ENCODE results near the gene B3GNT7. TPM values are rescaled to one million over a fixed set of nuclear protein-coding genes. Genes with fewer than 3 reads are reported as not detected.

B3GNT7 gene
- total RNA-seq, 1 donor, result 2.7 TPM

DNA sequence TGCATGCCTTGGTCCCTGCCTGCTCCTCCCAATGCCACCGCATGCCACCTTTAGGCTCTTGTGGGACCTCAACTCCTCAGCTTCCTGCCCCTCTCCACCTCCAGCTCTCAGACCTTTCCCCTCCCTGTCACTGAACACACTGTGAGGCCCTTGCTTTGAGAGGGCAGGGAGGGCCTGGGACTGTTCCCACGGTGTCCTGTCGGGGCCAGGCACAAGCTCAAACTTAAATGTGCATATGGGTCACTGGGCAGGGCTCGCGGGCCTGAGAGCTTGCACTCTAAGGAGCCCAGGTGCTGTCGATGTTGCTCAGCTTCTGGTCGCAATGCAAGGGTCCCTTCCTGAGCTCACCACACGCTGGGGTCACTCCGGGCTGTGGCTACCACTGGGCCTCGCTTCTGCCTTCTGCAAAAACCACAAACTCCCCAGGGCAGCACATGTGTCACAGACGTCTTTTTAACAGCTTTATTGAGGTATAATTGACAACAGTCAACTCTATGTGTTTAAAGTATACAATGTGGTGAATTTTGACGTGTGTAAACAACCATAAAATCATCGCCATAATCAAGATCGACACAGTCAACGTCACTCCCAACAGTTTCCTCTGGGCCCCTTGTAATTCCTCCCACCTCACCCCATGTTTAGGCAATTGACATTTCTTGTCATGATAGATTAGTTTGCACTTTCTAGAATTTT, 11.9 kb upstream of the B3GNT7 start:
- DNase-seq (ENCODE audit: low read depth in 2 of 3, low spot score in 2 of 3), result no peak

DNA sequence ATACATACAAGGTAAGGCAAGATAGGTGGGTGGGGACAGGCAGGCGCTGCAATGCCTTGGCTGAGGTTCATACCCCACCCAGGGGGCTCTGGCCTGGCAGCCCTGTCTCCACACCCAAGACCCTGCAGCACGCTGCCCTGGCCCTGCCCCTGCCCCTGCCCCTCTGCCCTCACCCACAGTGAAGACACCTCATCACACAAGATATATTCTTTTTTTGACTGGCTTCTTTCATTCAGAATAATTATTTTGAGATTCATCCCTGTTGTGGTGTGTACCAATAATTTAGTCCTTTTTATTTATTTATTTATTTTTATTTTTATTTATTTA, 11.4 kb upstream of the B3GNT7 start:
- no peak for DNase-seq (ENCODE audit: low read depth in 2 of 3, low spot score in 2 of 3)

DNA sequence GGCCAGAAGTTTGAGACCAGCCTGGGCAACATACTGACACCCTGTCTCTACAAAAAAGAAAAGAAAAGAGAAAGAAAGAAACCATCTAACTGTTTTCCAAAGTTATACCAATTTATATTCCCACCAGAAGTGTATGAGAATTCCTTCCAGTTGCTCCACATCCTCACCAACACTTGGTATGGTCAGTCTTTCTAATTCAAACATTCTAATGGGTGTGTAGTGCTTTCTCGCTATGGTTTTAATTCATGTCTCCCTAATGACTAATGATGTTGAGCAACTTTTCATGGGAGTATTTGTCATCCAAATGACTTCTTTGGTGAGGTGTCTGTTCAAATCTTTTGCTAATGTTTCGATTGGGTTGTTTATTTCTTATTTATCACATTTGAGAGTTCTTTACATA, 10.5 kb upstream of the B3GNT7 start:
- DNase-seq (ENCODE audit: low read depth in 2 of 3, low spot score in 2 of 3), result no peak

DNA sequence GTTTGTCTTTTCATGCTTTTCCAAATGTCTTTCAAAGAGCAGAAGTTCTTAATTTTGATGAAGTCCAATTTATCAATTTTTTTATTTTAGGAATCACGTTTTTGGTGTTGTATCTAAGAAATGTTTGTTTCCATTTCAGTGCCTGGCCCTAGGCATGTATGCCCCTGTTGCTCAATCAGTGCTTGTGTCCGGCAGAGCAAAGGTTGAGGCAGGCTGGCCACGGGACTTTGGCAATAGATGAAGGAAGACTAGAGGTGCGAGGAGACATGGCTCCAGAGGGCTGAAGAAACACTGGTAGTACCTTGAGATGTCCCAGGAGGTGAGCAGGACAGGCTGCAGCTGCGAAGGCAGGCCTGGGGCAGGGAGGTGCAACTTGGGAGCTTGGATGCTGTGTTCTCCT, 10.1 kb upstream of the B3GNT7 start:
- no peak for DNase-seq (ENCODE audit: low read depth in 2 of 3, low spot score in 2 of 3)

DNA sequence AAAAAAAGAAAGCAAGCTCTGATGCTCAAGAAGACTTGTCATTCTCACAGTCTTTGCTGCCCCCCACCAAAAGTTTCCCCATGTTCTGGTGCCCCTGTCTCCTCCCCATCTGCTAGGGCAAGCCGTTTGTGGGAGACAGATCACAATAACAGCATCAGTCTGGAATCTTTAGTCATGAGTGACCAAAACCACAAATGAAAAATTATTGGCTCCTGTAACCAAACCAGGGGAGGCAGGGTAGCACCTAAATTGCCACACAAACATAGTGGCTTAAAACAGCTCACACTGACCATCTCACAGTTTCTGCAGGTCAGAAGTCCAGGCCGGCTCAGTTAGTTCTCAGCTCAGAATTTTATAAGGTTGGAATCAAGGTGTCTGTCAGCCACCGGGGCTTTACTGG, 9.1 kb upstream of the B3GNT7 start:
- DNase-seq (ENCODE audit: low read depth in 2 of 3, low spot score in 2 of 3), result no peak

DNA sequence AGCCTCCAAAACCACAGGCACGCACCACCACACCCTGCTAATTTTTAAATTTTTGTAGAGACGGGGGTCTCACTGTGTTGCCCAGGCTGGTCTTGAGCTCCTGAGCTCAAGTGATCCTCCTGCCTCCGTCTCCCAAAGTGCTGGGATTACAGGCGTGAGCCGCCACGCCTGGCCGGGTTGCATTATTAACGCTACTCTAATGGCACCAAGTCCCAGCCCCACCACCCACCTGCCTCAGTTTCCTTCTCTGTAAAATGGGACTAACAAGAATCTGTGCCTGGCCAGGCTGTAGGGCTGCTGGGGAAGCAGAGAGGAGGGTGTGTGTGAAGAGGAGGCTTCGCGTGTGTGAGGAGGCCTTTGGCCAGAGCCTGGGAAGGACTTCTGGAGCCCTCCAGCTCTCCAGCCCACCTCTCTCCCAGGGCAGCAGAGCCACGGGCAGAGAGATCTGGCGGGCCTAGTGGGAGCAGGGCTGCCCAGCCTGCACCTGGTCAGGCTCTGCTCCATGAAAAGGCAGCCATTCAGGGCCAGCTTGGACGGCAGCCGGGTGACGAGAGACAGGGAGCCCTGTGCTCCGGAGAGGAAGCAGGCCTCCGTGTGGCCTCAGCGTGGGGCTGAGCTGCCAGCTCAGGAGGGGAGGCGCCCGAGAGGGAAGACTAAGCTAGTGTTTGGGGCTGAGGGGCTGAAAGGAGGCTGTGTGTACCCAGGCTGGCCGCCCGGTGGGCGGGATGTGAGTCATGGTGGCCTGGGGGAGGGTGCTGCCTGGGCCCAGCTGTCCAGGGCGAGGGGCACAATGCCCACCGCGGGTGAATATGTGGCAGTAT, 7.4 kb upstream of the B3GNT7 start:
- DNase-seq (ENCODE audit: low read depth in 2 of 3, low spot score in 2 of 3), result peak in 2 of 3 donors; percentile 73 to 81

DNA sequence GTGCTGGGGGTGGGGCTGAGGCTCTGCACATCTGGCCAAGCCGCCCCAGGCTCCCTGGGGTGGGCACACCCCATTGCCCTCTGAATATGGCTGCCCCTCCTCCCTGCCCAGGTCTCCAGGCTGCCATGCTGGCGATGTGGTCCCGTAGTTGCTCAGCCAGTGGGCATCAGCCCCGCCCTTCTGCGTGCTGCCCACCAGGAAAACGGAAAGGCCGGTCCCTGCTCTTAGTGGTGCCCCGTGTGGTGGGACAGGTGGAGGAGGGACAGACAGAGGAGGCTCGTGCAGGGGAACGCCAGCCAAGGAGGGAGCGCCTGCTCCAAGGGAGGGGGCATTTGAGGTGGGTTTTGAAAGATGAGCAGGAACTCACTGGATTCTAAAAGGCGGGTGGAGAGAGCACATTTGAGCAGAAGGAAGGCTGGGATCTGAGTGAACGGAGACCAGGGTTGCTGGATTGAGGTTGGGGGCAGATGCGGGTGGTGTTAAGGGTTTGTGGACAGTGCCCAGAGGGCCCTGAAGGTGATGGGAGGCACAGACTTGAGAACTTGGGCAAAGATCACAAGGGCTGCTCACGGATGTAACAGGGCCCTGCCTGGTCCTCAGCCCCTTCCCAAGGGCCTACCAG, 6.7 kb upstream of the B3GNT7 start:
- DNase-seq (ENCODE audit: low read depth in 2 of 3, low spot score in 2 of 3), result no peak

DNA sequence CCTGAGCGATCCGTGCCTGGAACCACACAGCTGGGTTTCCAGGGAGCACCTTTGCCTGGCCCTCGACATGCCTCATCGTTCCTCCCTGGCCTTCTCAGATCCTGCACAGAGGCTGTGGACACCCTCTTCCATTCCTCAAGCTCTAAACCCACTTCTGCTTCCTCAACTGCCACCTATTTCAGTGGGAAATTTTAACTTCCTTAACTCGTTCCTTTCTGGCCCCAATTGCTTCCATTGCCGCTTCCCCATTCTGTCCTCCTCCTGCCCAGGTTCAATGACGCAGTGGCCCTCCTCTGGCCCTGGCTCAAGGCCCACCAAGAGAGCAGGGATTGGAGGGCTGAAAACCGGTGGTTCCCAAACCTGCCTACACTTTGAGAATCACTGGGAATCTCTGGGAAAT, 4.8 kb upstream of the B3GNT7 start:
- no peak for DNase-seq (ENCODE audit: low read depth in 2 of 3, low spot score in 2 of 3)

DNA sequence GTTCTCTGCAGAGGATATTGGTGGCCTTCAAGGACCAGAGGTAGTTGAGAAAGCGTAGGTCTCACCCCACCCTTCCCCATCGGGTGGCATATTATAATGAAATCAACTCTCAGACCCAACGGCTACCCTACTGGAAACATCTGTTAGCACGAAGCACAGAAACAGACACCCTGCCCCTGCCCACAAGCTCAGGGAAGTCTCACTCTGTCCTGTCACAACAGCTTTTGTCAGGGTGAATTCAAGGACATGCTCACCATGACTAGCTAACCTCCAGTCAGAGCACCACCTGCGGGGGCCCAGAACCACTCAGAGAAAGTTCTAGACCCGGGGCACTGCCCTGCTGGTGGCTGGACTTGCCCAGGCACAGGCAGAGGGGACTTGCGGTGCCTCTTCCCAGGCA, 3.5 kb upstream of the B3GNT7 start:
- DNase-seq (ENCODE audit: low read depth in 2 of 3, low spot score in 2 of 3), result peak in 1 of 3 donors; percentile 71

DNA sequence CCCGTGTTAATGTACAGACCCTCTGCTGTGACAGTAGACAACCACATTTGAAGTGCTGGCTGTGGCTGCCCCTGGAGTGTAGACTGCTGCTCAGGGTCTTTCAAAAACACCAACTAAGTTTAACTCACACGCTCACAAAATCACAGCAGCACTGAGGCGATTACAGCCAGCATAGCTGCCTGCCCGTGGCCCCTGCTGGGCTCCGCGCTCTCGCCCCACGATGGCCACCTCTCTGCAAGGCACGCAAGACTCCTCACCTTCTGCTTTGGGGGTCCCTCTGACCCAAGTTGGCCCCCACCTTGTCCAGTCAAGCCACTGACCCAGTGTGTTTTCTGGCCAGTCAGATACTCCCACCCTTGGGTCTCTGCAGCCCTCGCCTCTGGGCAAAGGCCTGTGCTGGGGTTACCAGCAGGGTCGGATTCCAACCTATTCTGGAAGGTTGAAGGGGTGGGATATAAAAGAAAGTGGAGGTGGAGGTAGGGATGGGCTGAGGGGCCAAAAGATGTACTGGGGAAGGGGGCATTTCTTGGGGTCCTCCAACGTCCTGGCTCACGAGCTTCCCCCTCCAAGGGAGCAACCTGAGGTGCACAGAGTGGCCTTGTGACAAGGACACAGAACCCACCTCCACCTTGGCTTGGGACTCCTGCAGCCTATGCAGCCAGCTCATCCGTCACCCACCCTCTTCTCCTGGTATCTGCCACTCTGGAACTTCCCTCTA, 2.9 kb upstream of the B3GNT7 start:
- DNase-seq (ENCODE audit: low read depth in 2 of 3, low spot score in 2 of 3), result no peak

DNA sequence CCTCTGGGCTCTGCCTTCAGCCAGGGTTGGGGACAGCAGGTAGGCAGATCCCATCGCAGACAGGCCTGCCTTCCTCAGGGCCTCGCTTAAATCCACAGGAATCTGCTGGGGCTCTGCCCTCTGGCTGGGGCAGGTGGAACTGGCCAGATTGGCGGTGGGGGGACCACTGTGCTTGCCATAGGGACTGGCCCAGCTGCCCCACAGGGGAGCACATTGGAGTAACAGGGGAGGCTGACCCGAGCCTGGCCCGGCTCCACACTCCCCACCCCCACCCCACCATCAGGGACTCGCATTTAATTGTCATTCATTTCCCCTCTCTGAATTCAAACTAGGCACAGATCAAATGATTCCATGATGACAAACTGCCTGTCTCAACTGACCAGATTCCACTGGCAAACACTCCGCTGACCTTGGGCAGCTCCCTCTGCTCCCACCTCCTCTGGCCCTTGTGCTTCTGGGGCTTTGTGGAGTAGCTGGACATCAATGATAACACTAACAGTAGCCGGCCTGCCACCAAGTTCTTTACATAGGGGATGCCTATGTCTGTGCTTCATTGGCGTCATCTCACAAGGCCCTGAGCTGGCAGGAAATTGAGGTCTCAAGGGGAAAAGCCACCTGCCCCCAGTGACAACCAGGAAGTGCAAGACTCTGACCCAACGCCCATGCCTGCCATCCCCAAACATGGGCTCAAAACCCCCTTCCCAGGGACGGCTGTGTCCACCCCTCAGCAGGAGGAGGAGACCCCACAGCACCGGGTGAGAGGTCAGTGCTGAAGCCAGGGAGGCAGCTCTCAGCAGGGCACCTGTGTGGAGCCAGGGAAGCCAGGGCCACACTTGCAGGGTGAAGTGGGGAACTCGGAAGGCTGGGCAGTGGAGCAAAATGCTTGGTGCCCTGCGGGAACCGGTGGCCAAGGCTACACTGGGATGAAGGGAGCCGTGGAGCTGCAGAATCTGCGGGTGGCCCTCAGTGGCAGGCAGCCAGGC, 2.1 kb upstream of the B3GNT7 start:
- DNase-seq (ENCODE audit: low read depth in 2 of 3, low spot score in 2 of 3), result peak in 2 of 3 donors; percentile 49 to 58

DNA sequence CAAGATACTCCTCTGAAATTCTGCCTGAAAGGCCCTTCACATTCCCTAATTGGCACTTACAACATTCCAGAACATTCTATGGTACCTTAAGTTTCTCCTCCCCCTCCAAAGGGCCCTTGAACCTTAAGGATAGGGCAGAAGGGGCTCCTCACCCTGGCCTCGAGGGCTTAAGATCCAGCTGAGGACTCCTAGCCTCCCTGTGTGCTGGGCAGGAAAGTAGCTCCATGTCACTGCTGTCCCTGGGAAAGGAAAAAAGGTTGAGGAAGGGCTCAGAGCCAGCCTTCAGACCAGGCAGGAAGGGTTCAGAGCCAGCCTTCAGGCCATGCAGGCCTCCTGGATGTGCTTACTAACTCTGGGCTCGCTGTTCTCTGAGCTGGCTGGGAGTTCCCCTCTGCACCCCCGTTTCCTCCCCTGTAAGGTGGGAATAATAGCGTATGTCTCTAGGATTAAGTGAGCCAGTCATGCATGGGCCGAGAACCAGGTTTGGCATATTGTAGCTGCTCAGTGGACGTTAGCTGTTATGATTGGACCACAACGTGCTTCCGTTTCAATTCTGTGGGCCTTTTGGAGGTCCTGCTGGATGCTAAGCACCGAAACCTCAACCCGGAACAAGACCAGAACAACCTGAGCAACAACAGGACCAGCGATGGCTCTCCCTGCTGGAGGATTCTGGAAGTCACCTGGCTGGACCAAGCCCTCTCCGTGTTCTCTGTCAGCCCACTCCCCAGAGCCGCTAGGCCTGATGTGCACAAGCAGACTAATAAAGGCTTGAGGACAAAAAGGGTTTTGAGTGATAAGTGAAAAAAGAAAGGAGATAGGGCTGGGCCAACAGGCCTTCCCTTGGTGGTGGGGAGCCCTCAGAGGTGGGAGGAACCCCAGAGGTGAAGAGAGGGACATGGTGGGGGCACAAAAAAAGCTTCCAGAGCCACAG, 1.0 kb upstream of the B3GNT7 start:
- no peak for DNase-seq (ENCODE audit: low read depth in 2 of 3, low spot score in 2 of 3)

DNA sequence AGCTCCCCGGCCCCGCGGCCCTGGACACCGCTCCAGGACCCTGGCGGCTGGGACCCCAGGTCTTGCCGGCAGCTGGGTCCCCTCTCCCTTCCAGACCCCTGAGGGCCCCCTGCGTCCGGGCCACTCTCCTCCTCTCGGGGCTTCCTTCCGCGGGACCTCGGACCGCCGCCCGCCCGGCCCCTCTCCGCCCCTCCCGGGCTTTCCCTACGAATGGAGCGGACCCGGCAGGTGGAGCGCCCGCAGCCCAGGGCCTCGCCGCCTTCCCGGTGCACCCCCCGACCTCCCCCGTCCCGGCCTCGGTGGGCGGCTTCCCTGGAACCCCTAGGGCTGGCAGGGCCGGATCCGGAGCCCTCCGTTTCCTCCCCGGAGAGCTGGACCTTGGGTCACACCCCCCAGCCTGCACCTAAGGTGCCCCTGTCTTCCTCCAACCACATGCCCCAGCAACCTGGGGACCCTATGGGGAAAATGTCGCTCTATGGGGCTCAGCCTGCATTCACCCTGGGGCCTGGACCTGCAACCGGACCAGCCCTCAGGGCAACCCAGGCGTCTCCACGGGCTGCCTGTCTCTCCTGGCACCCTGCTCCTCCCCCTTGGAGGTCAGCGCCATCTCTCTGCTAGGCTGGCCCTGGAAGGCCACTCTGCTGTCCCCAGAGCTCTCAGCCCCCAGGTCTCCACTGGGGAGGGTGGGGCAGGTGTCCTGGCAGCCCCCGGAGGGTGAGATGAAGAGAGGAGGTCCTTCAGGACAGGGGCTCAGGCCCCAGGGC, 730 bp downstream of the B3GNT7 start:
- DNase-seq (ENCODE audit: low read depth in 2 of 3, low spot score in 2 of 3), result no peak

DNA sequence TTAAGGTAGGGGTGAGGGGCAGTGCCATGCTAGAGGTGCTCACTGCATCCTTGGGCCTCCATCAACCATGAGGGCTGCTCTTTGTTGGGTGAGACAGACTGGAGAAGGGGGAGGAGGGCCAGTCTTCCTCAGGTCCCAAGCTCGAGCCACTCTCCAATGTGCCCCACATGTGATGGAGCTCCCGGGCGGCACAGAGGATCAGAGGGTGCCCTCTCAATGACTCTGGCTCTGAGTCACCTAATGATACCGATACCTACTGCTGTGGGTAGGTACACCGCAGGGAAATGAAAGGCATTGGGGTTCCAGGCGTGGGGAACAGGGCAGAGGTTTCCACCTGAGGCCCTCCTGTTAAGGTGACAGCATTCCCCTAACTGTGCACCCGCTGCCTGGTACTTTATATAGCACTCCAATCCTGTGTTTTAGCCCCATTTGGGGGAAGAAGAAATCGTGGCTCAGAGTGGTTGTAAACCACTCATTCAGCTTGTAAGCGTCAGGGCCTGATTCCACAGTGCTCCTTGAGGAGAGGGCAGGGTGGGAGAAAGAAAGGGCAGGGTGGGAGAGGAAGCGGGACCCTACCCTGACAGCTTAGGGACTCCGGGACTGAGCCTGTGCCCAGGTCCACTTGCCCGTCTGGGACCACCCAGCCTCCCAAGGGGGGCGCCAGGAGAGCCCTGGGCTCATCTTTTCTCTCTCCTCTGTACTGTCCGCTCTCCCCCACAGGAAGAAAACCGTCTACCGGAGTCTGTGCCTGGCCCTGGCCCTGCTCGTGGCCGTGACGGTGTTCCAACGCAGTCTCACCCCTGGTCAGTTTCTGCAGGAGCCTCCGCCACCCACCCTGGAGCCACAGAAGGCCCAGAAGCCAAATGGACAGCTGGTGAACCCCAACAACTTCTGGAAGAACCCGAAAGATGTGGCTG, 1.8 kb downstream of the B3GNT7 start:
- DNase-seq (ENCODE audit: low read depth in 2 of 3, low spot score in 2 of 3), result no peak

DNA sequence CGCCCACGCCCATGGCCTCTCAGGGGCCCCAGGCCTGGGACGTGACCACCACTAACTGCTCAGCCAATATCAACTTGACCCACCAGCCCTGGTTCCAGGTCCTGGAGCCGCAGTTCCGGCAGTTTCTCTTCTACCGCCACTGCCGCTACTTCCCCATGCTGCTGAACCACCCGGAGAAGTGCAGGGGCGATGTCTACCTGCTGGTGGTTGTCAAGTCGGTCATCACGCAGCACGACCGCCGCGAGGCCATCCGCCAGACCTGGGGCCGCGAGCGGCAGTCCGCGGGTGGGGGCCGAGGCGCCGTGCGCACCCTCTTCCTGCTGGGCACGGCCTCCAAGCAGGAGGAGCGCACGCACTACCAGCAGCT, 2.4 kb downstream of the B3GNT7 start:
- DNase-seq (ENCODE audit: low read depth in 2 of 3, low spot score in 2 of 3), result no peak

DNA sequence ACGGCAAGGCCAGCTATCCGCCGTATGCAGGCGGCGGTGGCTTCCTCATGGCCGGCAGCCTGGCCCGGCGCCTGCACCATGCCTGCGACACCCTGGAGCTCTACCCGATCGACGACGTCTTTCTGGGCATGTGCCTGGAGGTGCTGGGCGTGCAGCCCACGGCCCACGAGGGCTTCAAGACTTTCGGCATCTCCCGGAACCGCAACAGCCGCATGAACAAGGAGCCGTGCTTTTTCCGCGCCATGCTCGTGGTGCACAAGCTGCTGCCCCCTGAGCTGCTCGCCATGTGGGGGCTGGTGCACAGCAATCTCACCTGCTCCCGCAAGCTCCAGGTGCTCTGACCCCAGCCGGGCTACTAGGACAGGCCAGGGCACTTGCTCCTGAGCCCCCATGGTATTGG, 3.1 kb downstream of the B3GNT7 start:
- DNase-seq (ENCODE audit: low read depth in 2 of 3, low spot score in 2 of 3), result no peak

All from hematopoietic multipotent progenitor cell (in vitro differentiated cells).